SHP77 treated with DMSO at 0.1 percent for 48 hours (cell line): Measurements from ENCODE around the gene SPHK2.
"Not testable (repeated sequence)": the region's sequence is repeated elsewhere in the genome, so short reads cannot be mapped to it uniquely, and the experiment has no call there.

ENCODE experiments used
- DNase-seq: peaks from one replicate; lab custom pipeline; 2025; lab: John Stamatoyannopoulos, UW

SPHK2 gene

DNA sequence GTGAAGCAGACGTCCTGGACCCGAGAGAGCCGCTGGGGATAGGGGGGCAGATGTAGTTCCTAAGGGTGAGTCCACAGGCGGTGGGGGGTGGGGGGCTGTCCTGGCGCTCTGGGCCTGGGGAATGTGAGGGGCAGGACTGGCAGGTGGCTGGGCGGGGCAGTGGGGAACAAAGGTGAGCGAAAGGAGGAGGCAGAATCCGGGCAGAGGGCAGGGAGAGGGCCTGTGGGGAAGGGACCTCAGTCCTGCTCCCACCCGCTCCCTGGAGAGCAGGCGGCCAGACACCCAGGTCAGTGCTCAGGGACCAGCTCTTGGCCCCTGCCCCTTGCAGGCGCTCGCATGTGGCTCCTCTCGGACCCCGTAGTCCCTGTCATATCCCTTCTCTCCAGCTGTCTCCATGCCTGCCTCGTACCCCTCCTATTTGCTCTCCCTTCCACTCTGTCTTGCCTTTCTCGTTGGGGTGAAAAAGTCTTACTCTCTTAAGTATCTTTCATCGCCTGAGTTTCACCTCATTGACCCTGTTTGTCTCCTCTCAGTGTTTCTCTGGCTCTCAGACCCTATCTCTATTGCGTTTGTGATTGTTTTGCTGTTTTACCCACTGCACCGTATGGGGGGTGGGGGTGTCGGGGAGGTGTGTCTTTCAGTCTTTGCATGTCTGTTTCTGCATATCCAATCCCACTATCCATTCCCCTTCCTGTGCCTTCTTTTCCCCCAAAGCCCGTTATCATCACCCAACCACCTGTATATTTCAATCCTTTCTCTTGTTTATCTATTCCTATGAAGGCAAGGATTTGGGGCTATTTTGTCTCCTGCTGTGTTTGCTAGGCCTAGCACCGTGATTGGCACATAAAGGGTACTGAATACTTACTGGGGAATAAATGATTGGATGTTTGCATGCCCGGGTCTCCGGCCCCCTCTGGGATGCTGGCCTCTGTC, 5.8 kb downstream of the SPHK2 start:
- no peak for DNase-seq

DNA sequence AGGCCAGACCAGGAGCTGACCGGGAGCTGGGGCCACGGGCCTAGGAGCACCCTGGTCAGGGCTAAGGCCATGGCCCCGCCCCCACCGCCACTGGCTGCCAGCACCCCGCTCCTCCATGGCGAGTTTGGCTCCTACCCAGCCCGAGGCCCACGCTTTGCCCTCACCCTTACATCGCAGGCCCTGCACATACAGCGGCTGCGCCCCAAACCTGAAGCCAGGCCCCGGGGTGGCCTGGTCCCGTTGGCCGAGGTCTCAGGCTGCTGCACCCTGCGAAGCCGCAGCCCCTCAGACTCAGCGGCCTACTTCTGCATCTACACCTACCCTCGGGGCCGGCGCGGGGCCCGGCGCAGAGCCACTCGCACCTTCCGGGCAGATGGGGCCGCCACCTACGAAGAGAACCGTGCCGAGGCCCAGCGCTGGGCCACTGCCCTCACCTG, 6.6 kb downstream of the SPHK2 start:
- DNase-seq, result no peak

DNA sequence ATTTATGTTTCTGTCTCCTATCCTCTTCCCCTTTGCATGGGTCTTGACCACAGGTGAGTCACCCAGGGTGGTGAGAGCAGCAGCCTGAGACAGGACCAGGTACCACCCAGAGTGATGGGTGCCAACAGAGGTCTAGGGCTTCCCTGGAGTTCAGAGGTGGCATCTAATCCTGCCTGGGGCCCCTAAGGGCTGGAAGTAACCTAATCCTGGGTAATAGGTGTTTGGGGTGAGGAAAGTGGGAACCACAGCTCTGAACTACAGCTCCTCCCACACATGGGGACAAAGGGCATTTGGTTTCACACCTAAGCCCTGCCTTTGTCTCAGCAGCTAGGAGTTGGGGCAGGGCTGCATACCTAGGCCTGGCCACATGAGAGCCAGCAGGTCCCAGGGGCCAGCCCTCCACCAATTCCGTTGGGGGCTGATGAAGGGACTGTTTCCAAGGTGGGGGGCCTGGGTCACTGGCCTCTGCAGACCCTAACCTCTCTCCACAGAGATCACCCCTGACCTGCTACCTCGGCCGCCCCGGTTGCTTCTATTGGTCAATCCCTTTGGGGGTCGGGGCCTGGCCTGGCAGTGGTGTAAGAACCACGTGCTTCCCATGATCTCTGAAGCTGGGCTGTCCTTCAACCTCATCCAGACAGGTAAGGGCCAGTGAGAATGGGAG, 8.0 kb downstream of the SPHK2 start:
- DNase-seq, result no peak

DNA sequence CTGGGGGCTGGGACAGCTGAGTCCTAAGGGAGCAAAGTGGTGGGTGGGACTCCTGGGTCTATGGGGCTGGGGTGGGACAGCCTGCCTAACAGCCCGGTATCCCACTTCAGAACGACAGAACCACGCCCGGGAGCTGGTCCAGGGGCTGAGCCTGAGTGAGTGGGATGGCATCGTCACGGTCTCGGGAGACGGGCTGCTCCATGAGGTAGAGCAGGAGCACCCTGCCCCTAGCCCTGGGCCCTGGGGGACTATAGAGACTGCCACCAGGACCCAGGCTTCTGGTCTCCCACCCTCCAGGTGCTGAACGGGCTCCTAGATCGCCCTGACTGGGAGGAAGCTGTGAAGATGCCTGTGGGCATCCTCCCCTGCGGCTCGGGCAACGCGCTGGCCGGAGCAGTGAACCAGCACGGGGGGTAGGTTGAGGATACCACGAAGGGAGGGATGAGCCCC, 8.6 kb downstream of the SPHK2 start:
- DNase-seq, result no peak

DNA sequence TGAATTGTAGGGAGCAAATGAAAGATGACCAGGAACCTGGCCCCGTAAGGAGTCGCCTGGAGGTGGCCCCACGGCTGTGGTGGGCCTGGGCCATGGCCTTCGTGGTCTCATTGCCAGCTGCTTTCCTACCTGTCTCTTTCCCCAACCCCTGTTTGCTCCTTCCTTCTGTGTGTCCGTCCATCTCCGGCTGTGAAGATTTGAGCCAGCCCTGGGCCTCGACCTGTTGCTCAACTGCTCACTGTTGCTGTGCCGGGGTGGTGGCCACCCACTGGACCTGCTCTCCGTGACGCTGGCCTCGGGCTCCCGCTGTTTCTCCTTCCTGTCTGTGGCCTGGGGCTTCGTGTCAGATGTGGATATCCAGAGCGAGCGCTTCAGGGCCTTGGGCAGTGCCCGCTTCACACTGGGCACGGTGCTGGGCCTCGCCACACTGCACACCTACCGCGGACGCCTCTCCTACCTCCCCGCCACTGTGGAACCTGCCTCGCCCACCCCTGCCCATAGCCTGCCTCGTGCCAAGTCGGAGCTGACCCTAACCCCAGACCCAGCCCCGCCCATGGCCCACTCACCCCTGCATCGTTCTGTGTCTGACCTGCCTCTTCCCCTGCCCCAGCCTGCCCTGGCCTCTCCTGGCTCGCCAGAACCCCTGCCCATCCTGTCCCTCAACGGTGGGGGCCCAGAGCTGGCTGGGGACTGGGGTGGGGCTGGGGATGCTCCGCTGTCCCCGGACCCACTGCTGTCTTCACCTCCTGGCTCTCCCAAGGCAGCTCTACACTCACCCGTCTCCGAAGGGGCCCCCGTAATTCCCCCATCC, 9.4 kb downstream of the SPHK2 start:
- DNase-seq, result no peak

DNA sequence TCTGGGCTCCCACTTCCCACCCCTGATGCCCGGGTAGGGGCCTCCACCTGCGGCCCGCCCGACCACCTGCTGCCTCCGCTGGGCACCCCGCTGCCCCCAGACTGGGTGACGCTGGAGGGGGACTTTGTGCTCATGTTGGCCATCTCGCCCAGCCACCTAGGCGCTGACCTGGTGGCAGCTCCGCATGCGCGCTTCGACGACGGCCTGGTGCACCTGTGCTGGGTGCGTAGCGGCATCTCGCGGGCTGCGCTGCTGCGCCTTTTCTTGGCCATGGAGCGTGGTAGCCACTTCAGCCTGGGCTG, 9.9 kb downstream of the SPHK2 start:
- DNase-seq, result no peak

DNA sequence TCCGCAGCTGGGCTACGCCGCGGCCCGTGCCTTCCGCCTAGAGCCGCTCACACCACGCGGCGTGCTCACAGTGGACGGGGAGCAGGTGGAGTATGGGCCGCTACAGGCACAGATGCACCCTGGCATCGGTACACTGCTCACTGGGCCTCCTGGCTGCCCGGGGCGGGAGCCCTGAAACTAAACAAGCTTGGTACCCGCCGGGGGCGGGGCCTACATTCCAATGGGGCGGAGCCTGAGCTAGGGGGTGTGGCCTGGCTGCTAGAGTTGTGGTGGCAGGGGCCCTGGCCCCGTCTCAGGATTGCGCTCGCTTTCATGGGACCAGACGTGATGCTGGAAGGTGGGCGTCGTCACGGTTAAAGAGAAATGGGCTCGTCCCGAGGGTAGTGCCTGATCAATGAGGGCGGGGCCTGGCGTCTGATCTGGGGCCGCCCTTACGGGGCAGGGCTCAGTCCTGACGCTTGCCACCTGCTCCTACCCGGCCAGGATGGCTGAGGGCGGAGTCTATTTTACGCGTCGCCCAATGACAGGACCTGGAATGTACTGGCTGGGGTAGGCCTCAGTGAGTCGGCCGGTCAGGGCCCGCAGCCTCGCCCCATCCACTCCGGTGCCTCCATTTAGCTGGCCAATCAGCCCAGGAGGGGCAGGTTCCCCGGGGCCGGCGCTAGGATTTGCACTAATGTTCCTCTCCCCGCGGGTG, 10.4 kb downstream of the SPHK2 start:
- peak; percentile 93 for DNase-seq

DNA sequence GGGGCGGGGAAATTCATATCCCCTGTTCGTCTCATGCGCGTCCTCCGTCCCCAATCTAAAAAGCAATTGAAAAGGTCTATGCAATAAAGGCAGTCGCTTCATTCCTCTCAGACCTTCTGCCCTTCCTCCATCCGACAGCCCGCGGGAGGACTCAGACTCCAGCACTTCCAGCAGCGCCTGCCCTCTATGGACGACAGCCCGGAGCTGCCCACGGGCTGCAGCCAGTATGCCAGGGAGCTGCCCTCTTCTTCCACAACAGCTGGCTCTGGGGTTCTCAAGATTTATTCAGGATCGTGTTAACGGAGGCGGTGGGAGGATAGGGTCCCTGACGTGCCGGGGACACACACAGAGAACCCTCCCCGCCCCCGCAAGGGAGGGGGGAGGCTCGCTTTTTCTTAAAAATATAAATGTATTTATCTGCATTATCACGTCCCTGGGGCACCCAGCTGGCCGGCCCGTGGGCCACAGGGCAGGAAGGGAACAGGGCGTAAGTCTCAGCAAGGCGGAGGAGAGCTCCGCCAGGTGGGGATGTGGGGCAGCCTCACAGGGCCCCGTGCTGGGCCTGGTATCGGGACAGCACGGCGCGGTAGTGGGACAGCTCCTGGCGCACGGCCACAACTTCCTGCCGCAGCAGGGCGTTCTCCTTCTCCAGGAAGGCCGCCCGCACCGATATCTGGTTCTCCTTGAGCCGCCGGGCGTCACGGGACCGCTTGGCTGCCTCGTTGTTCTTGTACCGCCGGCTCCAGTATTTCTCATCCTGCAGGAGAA, 11.2 kb downstream of the SPHK2 start:
- DNase-seq, result no peak

DNA sequence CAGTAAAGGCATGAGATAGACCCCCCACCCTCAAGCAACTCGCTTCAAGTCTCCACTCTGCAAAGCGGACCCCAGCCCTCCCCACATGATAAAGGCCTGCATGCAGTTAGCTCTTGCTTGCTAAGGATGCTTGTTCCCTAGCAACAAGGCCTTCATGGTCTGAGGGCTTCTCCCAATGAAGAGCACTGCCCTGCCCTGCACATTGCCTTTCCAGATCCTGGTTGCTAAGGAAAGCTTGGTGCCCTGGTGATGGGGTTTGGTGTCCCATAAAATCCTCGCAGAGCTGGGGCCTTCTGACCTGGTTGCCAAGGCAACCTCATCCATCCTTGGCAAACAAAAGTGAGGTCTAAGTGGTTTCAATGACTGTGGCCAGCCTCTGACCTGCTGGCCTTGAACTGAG, 11.9 kb downstream of the SPHK2 start:
- DNase-seq, result no peak

DNA sequence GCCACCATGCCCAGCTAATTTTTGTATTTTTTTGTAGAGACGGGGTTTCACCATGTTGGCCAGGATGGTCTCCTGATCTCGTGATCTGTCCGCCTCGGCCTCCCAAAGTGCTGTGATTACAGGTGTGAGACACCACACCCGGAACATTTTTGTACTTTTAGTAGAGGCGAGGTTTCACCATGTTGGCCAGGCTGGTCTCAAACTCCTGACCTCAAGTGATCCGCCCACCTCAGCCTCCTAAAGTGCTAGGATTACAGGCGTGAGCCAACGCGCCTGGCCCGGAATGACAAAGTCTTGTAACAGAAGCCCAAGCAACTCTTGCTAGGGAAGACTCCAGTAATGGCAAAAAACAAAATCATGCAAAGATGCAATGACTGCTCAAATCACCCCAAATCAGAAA, 13.0 kb downstream of the SPHK2 start:
- not testable (repeated sequence) for DNase-seq

DNA sequence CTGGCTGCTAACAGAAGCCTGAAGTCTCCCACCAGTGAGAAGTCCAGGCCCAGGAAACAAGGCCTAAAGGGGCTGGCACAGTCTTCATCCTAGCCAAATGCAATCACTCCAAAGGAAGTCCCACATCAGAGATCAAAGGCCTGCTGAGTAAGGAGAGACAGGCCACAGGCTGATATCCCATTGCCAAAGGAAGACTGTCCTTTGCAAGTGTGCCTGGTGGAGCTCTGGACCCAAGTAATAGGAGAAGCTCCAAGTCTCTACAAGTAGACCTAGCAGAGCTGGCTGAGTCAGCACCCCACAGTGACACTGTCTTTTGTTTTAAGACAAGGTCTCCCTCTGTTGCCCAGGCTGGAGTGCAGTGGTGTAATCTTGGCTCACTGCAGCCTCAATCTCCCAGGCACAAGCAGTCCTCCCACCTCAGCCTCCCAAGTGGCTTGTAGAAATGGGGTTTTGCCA, 13.4 kb downstream of the SPHK2 start:
- DNase-seq, result no peak

DNA sequence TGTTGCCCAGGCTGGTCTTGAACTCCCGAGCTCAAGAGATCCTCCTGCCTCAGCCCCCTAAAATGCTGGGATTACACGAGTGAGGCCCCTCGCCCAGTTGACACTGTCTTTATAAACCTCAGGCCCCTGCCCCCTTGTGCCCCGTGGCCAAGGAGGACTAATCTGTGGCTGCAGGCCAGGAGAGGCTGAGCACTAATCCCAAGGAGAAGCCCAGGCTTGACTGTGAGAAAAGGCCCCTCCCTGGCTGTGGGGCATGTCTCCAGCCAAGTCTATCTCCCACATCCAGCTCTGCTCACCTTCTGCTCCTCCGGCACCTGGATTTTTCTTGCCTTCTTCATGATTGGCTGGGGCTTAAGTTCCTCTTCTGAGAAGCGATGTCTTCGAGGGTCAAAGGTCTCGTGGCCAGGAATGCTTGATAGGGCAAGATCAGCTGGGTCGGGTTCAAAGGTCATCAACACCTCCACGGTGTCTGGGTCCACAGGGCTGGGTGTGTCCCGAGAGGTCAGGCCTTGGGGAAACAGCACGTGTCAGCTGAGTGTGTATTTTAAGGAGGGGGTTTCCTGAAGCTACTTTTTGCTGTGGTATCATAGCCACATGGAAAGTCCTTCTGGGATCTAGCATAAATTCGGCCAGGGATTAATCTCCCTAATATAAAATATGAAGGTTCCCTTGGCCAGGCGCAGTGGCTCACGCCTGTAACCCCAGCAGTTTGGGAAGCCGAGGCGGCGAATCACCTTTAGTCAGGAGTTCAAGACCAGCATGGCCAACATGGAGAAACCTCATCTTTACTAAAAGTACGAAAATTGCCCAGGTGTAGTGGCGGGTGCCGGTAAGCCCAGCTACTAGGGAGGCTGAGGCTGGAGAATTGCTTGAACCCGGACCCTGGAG, 14.1 kb downstream of the SPHK2 start:
- DNase-seq, result no peak

DNA sequence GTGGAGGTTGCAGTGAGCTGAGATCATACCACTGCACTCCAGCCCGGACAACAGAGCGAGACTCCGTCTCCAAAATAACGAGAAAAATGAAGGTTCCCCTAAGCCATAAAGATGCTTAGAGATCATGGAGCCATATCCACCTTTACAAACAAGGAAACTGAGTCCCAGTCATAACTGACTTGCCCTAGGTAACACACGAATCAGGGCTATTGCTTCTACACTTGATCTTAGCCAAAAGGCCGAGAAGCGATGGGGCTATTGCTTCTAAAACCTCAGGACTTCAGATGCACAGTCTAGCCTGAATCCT, 14.7 kb downstream of the SPHK2 start:
- no peak for DNase-seq

DNA sequence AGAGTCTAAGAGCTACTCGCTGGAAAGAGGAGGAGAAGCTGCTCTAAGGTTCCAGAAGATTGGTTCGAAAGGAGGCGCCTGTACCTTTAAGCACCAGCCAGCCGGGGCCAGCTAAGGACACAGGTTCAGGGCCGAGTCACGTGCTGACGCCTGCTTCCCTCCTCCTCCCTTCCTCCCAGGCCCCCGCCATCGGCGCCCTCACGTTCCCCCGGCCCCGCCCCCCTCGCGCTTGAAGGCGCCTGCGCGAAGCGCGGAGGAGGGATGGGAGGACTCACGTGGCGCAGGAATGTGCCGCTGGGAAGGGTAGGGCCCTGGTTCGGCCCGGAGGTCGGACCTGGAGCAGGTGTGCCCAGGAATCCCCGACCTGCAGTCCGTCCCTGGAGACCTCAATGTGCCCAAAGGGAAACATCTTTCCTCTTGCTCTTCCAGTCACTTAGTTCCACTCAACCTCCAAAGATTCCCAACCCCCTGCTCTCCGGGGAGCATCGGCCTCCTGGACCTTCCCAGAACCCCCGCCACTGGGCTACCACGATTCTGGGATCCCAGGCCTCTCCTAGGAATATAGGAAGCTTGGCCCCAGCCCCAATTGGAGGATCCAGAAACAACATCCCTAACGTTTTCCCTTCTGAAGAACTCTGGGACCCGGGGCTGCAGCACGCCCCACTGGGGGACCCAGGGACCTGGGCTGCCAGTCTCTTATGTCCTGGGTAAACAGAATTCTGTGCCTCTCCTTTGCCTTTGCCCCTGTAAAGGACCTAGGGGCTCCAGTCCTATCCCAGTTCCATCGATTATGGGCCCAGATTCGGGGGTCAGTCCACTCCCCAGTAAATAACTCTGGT, 15.3 kb downstream of the SPHK2 start:
- peak; percentile 87 for DNase-seq

DNA sequence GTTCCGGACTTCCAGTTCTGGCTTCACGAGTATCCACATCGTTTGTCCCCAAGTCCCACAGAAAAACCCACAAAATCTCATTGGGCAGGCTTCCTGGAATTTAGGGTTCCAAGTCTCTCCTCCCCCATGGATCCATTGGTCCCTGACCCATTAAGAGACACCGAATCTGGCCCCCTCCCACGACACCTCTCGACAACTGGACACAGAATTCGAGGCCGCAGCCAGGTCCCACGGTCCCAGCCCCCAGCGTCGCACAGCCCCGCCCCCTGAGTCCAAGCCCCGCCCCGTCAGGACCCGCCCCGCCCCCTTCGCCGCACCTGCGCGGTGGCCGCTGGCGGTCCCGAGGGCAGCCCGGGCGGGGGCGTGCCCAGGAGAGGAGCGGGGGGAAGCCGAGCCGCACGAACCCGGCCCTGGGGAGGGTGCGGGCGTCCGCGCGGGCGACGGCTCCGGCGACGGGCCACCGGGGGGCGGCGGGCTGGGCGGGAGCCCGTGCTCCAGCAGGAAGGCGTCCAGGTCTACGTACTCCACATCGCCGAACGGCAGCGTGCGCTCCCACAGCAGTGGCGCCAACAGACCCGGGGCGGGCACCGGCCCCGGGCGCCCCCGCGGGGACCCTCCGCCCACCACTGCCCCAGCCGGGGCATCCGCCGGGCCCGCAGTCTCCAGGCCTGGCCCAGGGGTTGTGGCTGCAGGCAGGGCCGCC, 16.1 kb downstream of the SPHK2 start:
- no peak for DNase-seq

DNA sequence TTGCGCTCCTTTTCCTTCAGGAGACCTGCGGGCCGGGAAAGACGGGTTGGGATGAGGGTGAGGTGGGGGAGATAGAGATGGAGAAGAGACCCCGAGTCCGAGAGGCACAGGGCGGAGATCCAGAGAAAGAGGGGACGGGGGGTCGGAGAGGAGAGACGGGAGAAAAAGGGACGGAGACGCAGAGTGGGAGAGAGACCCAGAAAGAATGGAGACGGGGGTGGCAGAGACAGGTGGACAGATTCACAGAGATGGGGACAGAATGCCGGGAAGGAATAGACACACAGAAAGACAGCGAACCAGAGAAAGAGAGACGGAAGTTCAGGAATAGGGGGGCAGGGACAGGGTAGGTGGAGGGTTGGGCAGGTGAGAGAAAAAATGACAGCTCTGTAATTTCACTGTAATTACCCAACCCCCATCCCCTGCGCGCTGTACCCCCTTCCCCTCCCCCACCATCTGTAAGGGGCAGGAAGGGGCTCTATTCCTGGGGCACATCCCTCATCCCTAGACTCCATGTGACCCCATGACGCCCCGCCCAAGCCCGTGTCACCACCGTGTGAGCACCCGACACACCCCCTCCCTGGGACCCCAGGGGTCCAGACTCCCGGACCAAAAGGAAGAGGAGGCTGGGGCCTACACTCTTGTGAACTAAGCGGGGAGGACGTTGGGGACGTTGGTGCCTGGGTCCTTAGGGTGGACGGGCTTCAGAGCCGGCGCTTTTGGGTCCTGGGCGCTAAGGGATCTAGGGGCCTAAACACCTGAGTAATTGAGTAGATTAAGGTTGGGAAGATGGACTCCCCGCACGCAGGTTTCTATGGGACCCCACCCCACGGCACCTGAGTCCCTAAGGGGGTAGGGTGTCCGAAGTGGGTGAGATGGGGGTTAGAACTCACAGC, 16.9 kb downstream of the SPHK2 start:
- DNase-seq, result no peak

DNA sequence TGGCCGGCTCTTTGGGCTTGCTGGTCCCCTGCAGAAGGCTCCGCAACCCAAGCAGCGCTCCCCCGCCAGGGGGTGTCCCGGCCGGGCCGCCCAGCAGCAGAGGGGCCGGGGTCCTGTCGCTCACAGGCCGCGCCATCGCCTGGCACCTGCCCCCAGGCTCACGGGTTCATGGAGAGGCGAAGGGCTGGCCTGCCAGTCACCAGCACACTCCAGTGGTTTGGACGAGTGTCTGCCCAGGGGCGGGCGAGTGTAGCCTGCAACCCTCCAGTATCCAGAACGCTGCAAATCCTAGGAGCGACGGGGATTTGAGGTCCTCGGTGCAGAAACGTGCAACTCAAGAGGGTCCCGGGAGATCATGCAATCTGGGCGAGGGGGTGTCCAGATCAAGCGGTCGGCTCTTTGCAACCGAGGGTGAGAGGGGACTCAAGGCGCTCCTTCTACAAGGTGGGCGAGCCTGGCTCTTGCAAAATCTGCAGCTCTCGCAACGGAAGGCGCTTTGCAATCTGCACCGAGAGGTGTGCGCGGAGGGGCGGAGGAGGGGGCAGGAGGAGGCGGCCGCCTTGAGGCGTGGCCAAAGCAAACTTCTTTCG, 17.6 kb downstream of the SPHK2 start, which contains the start of gene DBP:
Gene DBP, minus strand, starts transcription at position 521 of the 590 bp plus-strand sequence. Its CDS starts 385 bp downstream, at position 136.
- DNase-seq, result no peak
